Prostate gland (tissue), 2 donors: ENCODE data around the gene PRELP. TPM values are rescaled to one million over a fixed set of nuclear protein-coding genes. Genes with fewer than 3 reads are reported as not detected.

ENCODE experiments used
- DNase-seq: peaks from one replicate; pipeline ENCODE4 v3.0.0-alpha.2; 2019; ENCODE audit warnings: low spot score
- H3K27ac ChIP-seq, 2 donors: fragments of 200-600 bp; sonication (generic); 2 replicates each; pipeline ENCODE4 v1.5.1; 2017 to 2019
- H3K27me3 ChIP-seq: fragments of 200-600 bp; sonication (generic); replicated peaks from 2 replicates; pipeline ENCODE4 v1.5.1; 2019; ENCODE audit not compliant: insufficient read depth
- H3K36me3 ChIP-seq, 2 donors: fragments of 200-600 bp; sonication (generic); 1 replicate in 1 of 2; 2 replicates in 1 of 2; pipeline versions ENCODE4 v1.5.1 to v1.8.1; 2017 to 2019
- H3K4me1 ChIP-seq: fragments of 200-600 bp; sonication (generic); replicated peaks from 2 replicates; pipeline ENCODE4 v1.5.1; 2019
- H3K4me3 ChIP-seq, 2 donors: fragments of 200-600 bp; sonication (generic); 2 replicates each; pipeline ENCODE4 v1.5.1; 2017 to 2019
- H3K9me3 ChIP-seq: fragments of 200-600 bp; sonication (generic); 2 replicates; pipeline ENCODE4 v1.5.1; 2017
- POLR2A ChIP-seq: fragments of 450-650 bp; IDR thresholded peaks from one replicate; pipeline ENCODE4 v1.6.1; 2016; ENCODE audit warnings: antibody characterized with exemption, mild to moderate bottlenecking
- POLR2AphosphoS5 ChIP-seq: sonication (generic); formaldehyde crosslinking; IDR thresholded peaks from one replicate; pipeline ENCODE4 v1.6.1; 2017; ENCODE audit warnings: antibody characterized with exemption
- WGBS: methylation state at CpG from one replicate; pipeline ENCODE4 v1.1.5; 2018; 5-methylcytosine and 5-hydroxymethylcytosine counted together
- intact Hi-C: fragments of 100-400 bp; cut with DNase I; formaldehyde crosslinking; loops from one replicate; pipeline ENCODE4 v1.14.2; 2022
- total RNA-seq, 2 donors: library from RNA; depleted of rRNA; stranded (reverse); fragments of >200 nt; gene quantifications; one replicate each; pipeline ENCODE4 v1.1.0, GENCODE V29; 2016
- TF ChIP-seq, protein P1 (sequence below), 4 experiments: fragments of 200-600 bp in 2 of 4; fragments of 450-650 bp in 2 of 4; sonication (generic) in 2 of 4; IDR thresholded peaks; 1 replicate in 3 of 4; 2 replicates in 1 of 4; pipeline ENCODE4 v1.5.1; 2016 to 2019; ENCODE audit warnings: antibody characterized with exemption in 4 of 4, mild to moderate bottlenecking in 2 of 4, moderate library complexity in 2 of 4

Gene PRELP
- total RNA-seq, 2 donors from 2014 or later: 17.9 to 43.2 TPM

- no peaks in the 10 kb centered on the region for H3K9me3 ChIP-seq
- no peak overlapping the region for H3K4me3 ChIP-seq
- no peaks in the 10 kb centered on the region for H3K4me1 ChIP-seq
- DNase-seq: peak; percentile 76
- no peaks in the 10 kb centered on the region for H3K27me3 ChIP-seq
- H3K27ac ChIP-seq: peak overlapping the region; percentile 13 to 31
- WGBS: 12% methylated on average over 7 of the region's 7 CpGs
- intact Hi-C loops: loop anchor here (1.0 to 5.0 kb wide), 2 partner anchors 100 to 168 kb away; no protein-coding TSS in a partner anchor
- peak; percentile 68 for TF ChIP-seq POLR2AphosphoS5
- no peak for TF ChIP-seq POLR2A
- TF ChIP-seq, protein P1, sequence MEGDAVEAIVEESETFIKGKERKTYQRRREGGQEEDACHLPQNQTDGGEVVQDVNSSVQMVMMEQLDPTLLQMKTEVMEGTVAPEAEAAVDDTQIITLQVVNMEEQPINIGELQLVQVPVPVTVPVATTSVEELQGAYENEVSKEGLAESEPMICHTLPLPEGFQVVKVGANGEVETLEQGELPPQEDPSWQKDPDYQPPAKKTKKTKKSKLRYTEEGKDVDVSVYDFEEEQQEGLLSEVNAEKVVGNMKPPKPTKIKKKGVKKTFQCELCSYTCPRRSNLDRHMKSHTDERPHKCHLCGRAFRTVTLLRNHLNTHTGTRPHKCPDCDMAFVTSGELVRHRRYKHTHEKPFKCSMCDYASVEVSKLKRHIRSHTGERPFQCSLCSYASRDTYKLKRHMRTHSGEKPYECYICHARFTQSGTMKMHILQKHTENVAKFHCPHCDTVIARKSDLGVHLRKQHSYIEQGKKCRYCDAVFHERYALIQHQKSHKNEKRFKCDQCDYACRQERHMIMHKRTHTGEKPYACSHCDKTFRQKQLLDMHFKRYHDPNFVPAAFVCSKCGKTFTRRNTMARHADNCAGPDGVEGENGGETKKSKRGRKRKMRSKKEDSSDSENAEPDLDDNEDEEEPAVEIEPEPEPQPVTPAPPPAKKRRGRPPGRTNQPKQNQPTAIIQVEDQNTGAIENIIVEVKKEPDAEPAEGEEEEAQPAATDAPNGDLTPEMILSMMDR (IDR thresholded peaks at IDR 0.05): peak; percentile 42 to 88 (median 67)
- H3K36me3 ChIP-seq: no peaks in the 10 kb centered on the region
Observed at GRCh38 chr1:203440771-203441170, 34.8 kb upstream of the PRELP start.

- Histone ChIP-seq H3K36me3 (no peaks in the 10 kb centered on the region), H3K27ac (no peak overlapping the region), H3K27me3 (no peaks in the 10 kb centered on the region), H3K9me3 (no peaks in the 10 kb centered on the region), H3K4me1 (no peaks in the 10 kb centered on the region), H3K4me3 (no peak overlapping the region)
- TF ChIP-seq POLR2A: no peak
- TF ChIP-seq, protein P1 (IDR thresholded peaks at IDR 0.05): no peak
- no peak for TF ChIP-seq POLR2AphosphoS5
- DNase-seq: no peak
- 84% methylated on average over 9 of the region's 9 CpGs for WGBS
- intact Hi-C loops: loop anchor here (5.0 kb wide), 1 partner anchor 169 kb away; no protein-coding TSS in a partner anchor
Observed at GRCh38 chr1:203441766-203442165, 33.8 kb upstream of the PRELP start.

- TF ChIP-seq, protein P1 (IDR thresholded peaks at IDR 0.05): no peak
- TF ChIP-seq POLR2A: no peak
- no peak for TF ChIP-seq POLR2AphosphoS5
- H3K9me3 ChIP-seq: no peaks in the 10 kb centered on the region
- H3K27ac ChIP-seq: no peak overlapping the region
- no peaks in the 10 kb centered on the region for H3K36me3 ChIP-seq
- WGBS: 80% methylated on average over 7 of the region's 7 CpGs
- DNase-seq: no peak
- no peak overlapping the region for H3K4me3 ChIP-seq
- H3K27me3 ChIP-seq: no peaks in the 10 kb centered on the region
- no peaks in the 10 kb centered on the region for H3K4me1 ChIP-seq
- intact Hi-C loops: loop anchor here (5.0 kb wide), 1 partner anchor 171 kb away; no protein-coding TSS in a partner anchor
Observed at GRCh38 chr1:203442821-203443220, 32.8 kb upstream of the PRELP start.

DNA sequence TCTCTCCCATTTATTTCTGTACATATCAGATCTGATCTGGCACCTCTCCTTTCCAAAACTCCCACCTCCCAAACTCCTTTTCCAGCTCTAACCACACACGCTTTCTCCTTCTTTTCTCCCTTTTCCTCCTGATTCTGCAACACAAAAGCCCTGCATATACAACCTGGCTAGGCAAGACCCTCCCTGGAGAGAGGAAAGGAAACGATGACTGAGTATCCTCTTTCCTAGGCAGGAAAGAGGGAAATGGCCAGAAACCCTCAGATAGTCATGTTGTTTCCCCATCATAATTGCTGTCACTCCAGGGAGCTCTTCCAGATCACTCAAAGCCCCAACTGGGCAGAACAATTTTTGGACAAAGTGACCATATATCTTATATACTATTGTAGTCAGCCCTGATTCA is 32.3 kb upstream of the PRELP start:
- Histone ChIP-seq H3K9me3 (no peaks in the 10 kb centered on the region), H3K27me3 (no peaks in the 10 kb centered on the region), H3K27ac (no peak overlapping the region), H3K36me3 (no peaks in the 10 kb centered on the region), H3K4me1 (no peaks in the 10 kb centered on the region), H3K4me3 (no peak overlapping the region)
- intact Hi-C loops: loop anchor here (5.0 kb wide), 1 partner anchor 171 kb away; no protein-coding TSS in a partner anchor
- 83% methylated on average over 2 of the region's 2 CpGs for WGBS
- no peak for TF ChIP-seq POLR2AphosphoS5
- TF ChIP-seq POLR2A: no peak
- TF ChIP-seq, protein P1 (IDR thresholded peaks at IDR 0.05): no peak
- no peak for DNase-seq

GRCh38 chr1:203444171-203444576 is 31.4 kb upstream of the PRELP start:
- Histone ChIP-seq H3K4me1 (no peaks in the 10 kb centered on the region), H3K9me3 (no peaks in the 10 kb centered on the region), H3K4me3 (no peak overlapping the region), H3K27ac (no peak overlapping the region), H3K27me3 (no peaks in the 10 kb centered on the region), H3K36me3 (no peaks in the 10 kb centered on the region)
- 100% methylated on average over 1 of the region's 1 CpG for WGBS
- no peak for TF ChIP-seq POLR2A
- TF ChIP-seq, protein P1 (IDR thresholded peaks at IDR 0.05): no peak
- TF ChIP-seq POLR2AphosphoS5: no peak
- intact Hi-C loops: loop anchor here (5.0 kb wide), 1 partner anchor 172 kb away; no protein-coding TSS in a partner anchor
- no peak for DNase-seq
